HG02884 (cell line): ENCODE data around the gene AADACL2.

Experiments
- ATAC-seq: cut with Tn5 transposase; IDR thresholded peaks from one replicate; pipeline ENCODE4 v1.9.1; 2021; ENCODE audit warnings: mild to moderate bottlenecking, moderate library complexity; ENCODE audit not compliant: unreplicated experiment

AADACL2 gene

DNA sequence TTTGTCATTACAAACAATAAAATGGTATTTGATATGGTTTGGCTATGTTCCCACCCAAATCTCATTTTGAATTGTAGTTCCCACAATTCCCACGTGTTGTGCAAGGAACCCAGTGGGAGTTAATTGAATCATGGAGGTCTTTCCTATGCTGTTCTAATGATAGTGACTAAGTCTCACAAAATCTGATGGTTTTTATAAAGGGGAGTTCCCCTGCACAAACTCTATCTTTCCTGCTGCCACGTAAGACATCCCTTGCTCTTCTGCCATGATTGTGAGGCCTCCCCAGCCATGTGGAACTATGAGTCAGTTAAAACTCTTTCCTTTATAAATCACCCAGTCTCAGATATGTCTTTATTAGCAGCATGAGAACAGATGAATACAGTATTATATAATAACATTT lies 64.7 kb downstream of the AADACL2 start:
- no peak for ATAC-seq

- ATAC-seq: no peak
These were observed 66.7 kb downstream of the AADACL2 start for GRCh38 chr3:151800431-151800830.

- no peak for ATAC-seq
These were observed 70.5 kb downstream of the AADACL2 start for GRCh38 chr3:151804267-151804666.

DNA sequence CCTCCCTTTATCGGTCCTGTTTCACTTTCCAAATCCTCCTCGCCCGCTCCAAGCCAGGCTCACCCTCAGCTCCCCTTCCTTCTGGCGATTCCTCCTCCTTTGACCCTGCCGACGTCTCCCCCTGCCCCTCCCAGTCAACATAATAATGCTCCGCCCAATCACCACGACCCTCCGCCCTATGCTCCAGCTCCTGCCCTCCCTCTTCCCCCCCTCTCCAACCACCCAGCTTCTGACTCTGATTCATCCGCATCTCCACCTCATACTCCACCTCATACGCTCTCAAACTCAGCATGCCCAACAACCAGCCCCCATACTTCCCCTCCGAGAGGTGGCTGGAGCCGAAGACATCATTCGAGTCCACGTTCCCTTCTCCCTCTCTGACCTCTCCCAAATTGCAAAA lies 73.1 kb downstream of the AADACL2 start:
- no peak for ATAC-seq
